GM23338 (cell line): ENCODE results near the gene C11orf21. TPM values are rescaled to one million over a fixed set of nuclear protein-coding genes. Genes with fewer than 3 reads are reported as not detected.

ENCODE experiments used
- ATAC-seq: fragments of 200-7000 bp; cut with Tn5 transposase; 3 replicates; pipeline ENCODE4 v1.9.1; 2020
- DNase-seq: peaks from one replicate; pipeline ENCODE4 v3.0.0-alpha.2; 2015; ENCODE audit warnings: low spot score
- H2AFZ ChIP-seq: fragments of 200-600 bp; sonication (generic); 2 replicates; pipeline ENCODE4 v1.8.0; 2016; ENCODE audit warnings: antibody characterized with exemption, mild to moderate bottlenecking, moderate library complexity
- H3F3A ChIP-seq: fragments of 200-600 bp; sonication (generic); replicated peaks from 2 replicates; pipeline ENCODE4 v1.8.0; 2017; ENCODE audit warnings: antibody characterized with exemption, mixed run types, low read depth
- H3K27ac ChIP-seq: fragments of 200-600 bp; sonication (generic); 2 replicates; pipeline ENCODE4 v1.6.1; 2016; ENCODE audit warnings: low read depth
- H3K27me3 ChIP-seq: fragments of 200-600 bp; sonication (generic); 2 replicates; pipeline ENCODE4 v1.8.0; 2016; ENCODE audit warnings: mild to moderate bottlenecking, mixed run types, moderate library complexity; ENCODE audit not compliant: insufficient read depth
- H3K36me3 ChIP-seq: fragments of 200-600 bp; sonication (generic); 2 replicates; pipeline ENCODE4 v1.8.0; 2016; ENCODE audit warnings: mild to moderate bottlenecking; ENCODE audit not compliant: insufficient read depth
- H3K4me1 ChIP-seq: fragments of 200-600 bp; sonication (generic); 2 replicates; pipeline ENCODE4 v1.8.0; 2016; ENCODE audit warnings: mild to moderate bottlenecking, moderate library complexity; ENCODE audit not compliant: insufficient read depth
- H3K4me2 ChIP-seq: fragments of 200-600 bp; sonication (generic); 2 replicates; pipeline ENCODE4 v1.7.1; 2017; ENCODE audit warnings: mixed run types
- H3K4me3 ChIP-seq: fragments of 200-600 bp; sonication (generic); 2 replicates; pipeline ENCODE4 v1.6.1; 2016; ENCODE audit warnings: mixed run types
- H3K79me2 ChIP-seq: fragments of 200-600 bp; sonication (generic); replicated peaks from 2 replicates; pipeline ENCODE4 v1.8.0; 2017; ENCODE audit warnings: mild to moderate bottlenecking; ENCODE audit not compliant: insufficient read depth
- H3K9me2 ChIP-seq: fragments of 200-600 bp; sonication (generic); 2 replicates; pipeline ENCODE4 v1.8.0; 2017; ENCODE audit not compliant: insufficient read depth
- H4K20me1 ChIP-seq: fragments of 200-600 bp; sonication (generic); replicated peaks from 2 replicates; pipeline ENCODE4 v1.8.0; 2017; ENCODE audit warnings: mild to moderate bottlenecking; ENCODE audit not compliant: insufficient read depth
- H3K27ac Mint-ChIP-seq: 2 replicates; pipeline ENCODE4 v1.8.0; 2020; ENCODE audit warnings: inconsistent platforms, mild to moderate bottlenecking, moderate library complexity, mixed read lengths
- H3K27me3 Mint-ChIP-seq: 3 replicates; pipeline ENCODE4 v1.8.0; 2022; ENCODE audit warnings: low read depth, mild to moderate bottlenecking, moderate library complexity, mixed read lengths, inconsistent platforms; ENCODE audit not compliant: insufficient read depth, poor library complexity
- H3K36me3 Mint-ChIP-seq: 3 replicates; pipeline ENCODE4 v1.8.0; 2021; ENCODE audit warnings: low read depth, mild to moderate bottlenecking, inconsistent platforms, moderate library complexity, mixed read lengths
- H3K4me1 Mint-ChIP-seq: 3 replicates; pipeline ENCODE4 v1.8.0; 2020; ENCODE audit warnings: mild to moderate bottlenecking, inconsistent platforms, mixed read lengths
- H3K4me3 Mint-ChIP-seq: 3 replicates; pipeline ENCODE4 v1.8.0; 2021; ENCODE audit warnings: moderate library complexity, mild to moderate bottlenecking, inconsistent platforms, mixed read lengths
- H3K9me3 Mint-ChIP-seq: 3 replicates; pipeline ENCODE4 v1.8.0; 2020; ENCODE audit warnings: moderate library complexity, mild to moderate bottlenecking, inconsistent platforms, mixed read lengths
- CREB1 ChIP-seq: fragments of 250-450 bp; sonication (Bioruptor Pico); IDR thresholded peaks from 2 replicates; pipeline ENCODE4 v1.5.0; 2020; ENCODE audit warnings: low read depth, mild to moderate bottlenecking, moderate library complexity
- EZH2 ChIP-seq: fragments of 200-600 bp; sonication (generic); IDR thresholded peaks from one replicate; pipeline ENCODE4 v1.8.0; 2017; ENCODE audit warnings: antibody characterized with exemption, mild to moderate bottlenecking, low read depth; ENCODE audit not compliant: unreplicated experiment
- NANOG ChIP-seq: IDR thresholded peaks from 2 replicates; pipeline ENCODE4 v1.6.1; 2016; ENCODE audit warnings: antibody characterized with exemption, borderline replicate concordance
- POLR2AphosphoS5 ChIP-seq: IDR thresholded peaks from 2 replicates; pipeline ENCODE4 v1.6.1; 2016; ENCODE audit warnings: antibody characterized with exemption, low read depth
- STAT1 ChIP-seq: IDR thresholded peaks from one replicate; pipeline ENCODE4 v1.6.1; 2016; ENCODE audit warnings: antibody characterized with exemption; ENCODE audit not compliant: unreplicated experiment
- ZNF331 ChIP-seq: fragments of 250-450 bp; sonication (Bioruptor Pico); IDR thresholded peaks from 2 replicates; pipeline ENCODE4 v1.5.0; 2020; ENCODE audit warnings: low read depth, mild to moderate bottlenecking, moderate library complexity
- polyA plus RNA-seq: library from polyadenylated mRNA; unstranded; fragments of >200 nt; fragmentation: Nextera tagmentation; extraction: Ambion mirVana; gene quantifications from 2 replicates; pipeline ENCODE4 v1.2.1, GENCODE V29; 2016
- total RNA-seq: library from RNA; depleted of rRNA; stranded (reverse); fragments of >200 nt; shearing (Covaris generic); gene quantifications from 2 replicates; pipeline ENCODE4 v1.2.3, GENCODE V29; 2014
- TF ChIP-seq, protein P1 (sequence below), 2 experiments: fragments of 200-600 bp in 1 of 2; sonication (generic) in 1 of 2; conservative IDR thresholded peaks; 2 replicates each; pipeline versions ENCODE4 v1.5.1 to v1.6.1; 2016 to 2017; ENCODE audit warnings: antibody characterized with exemption in 2 of 2, low read depth in 2 of 2, mild to moderate bottlenecking in 2 of 2, moderate library complexity in 1 of 2
- TF ChIP-seq, protein P2 (sequence below): fragments of 250-450 bp; sonication (Bioruptor Pico); IDR thresholded peaks from 2 replicates; pipeline ENCODE4 v1.5.0; 2020; ENCODE audit warnings: mild to moderate bottlenecking, moderate library complexity

Gene C11orf21
- total and polyA plus RNA-seq, 2 experiments from 2014 or later: not detected

GRCh38 chr11:2343502-2343901 is 41.8 kb upstream of the C11orf21 start:
- no peaks in the 10 kb centered on the region for H3K27me3 ChIP-seq
- no peak for DNase-seq
- H3K4me1 ChIP-seq: peaks cover 12% of the 10 kb centered on the region; the same call in 1 of the 2 replicates
- Mint-ChIP-seq H3K36me3 (peaks cover 7% of the 10 kb centered on the region; the same call in 2 of the 3 replicates), H3K9me3 (peaks cover 35% of the 10 kb centered on the region), H3K4me3 (no peak overlapping the region), H3K27me3 (peaks cover 11% of the 10 kb centered on the region), H3K27ac (no peak overlapping the region), H3K4me1 (peaks cover 11% of the 10 kb centered on the region)
- H3K9me2 ChIP-seq: 0 out of 2 replicates have a peak, but pooled peaks cover 5% of the 10 kb centered on the region
- H3K4me3 ChIP-seq: no peak overlapping the region
- H3F3A ChIP-seq: no peaks in the 10 kb centered on the region
- TF ChIP-seq, protein P1, sequence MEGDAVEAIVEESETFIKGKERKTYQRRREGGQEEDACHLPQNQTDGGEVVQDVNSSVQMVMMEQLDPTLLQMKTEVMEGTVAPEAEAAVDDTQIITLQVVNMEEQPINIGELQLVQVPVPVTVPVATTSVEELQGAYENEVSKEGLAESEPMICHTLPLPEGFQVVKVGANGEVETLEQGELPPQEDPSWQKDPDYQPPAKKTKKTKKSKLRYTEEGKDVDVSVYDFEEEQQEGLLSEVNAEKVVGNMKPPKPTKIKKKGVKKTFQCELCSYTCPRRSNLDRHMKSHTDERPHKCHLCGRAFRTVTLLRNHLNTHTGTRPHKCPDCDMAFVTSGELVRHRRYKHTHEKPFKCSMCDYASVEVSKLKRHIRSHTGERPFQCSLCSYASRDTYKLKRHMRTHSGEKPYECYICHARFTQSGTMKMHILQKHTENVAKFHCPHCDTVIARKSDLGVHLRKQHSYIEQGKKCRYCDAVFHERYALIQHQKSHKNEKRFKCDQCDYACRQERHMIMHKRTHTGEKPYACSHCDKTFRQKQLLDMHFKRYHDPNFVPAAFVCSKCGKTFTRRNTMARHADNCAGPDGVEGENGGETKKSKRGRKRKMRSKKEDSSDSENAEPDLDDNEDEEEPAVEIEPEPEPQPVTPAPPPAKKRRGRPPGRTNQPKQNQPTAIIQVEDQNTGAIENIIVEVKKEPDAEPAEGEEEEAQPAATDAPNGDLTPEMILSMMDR (conservative IDR thresholded peaks at IDR 0.05; ENCODE audit: low read depth in 2 of 2): no peak
- TF ChIP-seq ZNF331 (CRISPR knock-in tag): no peak
- no peak for TF ChIP-seq STAT1
- TF ChIP-seq POLR2AphosphoS5: no peak
- TF ChIP-seq EZH2: no peak
- ATAC-seq: no peak
- H3K79me2 ChIP-seq: no peaks in the 10 kb centered on the region
- H4K20me1 ChIP-seq: no peaks in the 10 kb centered on the region
- H3K27ac ChIP-seq: no peak overlapping the region
- H2AFZ ChIP-seq: no peak overlapping the region
- H3K4me2 ChIP-seq: no peak overlapping the region
- no peaks in the 10 kb centered on the region; the same call in 1 of the 2 replicates for H3K36me3 ChIP-seq

DNA sequence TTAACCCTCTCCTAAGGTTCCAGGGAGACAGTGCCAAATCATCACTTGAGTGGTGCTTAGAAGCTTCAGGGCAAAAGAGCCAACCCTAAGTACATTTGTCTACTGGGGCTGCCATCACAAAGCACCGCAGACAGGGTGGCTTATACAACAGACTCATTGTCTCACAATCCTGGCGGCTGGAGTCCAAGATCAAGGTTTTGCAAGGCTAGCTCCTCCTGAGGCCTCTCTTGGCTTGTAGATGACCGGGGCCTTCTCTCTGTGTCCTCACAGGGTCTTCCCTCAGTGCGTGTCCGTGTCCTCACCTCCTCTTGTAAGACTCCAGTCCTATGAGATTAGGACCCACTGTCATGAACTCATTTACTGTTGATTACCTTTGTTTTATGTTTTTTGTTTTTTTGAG is 41.3 kb upstream of the C11orf21 start:
- Histone ChIP-seq H2AFZ (no peak overlapping the region), H3K4me3 (no peak overlapping the region), H3K27ac (no peak overlapping the region), H3K9me2 (0 out of 2 replicates have a peak, but pooled peaks cover 5% of the 10 kb centered on the region), H4K20me1 (no peaks in the 10 kb centered on the region), H3K27me3 (no peaks in the 10 kb centered on the region), H3K4me2 (no peak overlapping the region), H3F3A (no peaks in the 10 kb centered on the region), H3K4me1 (peaks cover 12% of the 10 kb centered on the region; the same call in 1 of the 2 replicates), H3K36me3 (no peaks in the 10 kb centered on the region; the same call in 1 of the 2 replicates), H3K79me2 (no peaks in the 10 kb centered on the region)
- no peak overlapping the region for H3K4me3 Mint-ChIP-seq
- peaks cover 6% of the 10 kb centered on the region for H3K27me3 Mint-ChIP-seq
- DNase-seq (no peak), ATAC-seq (no peak)
- peaks cover 30% of the 10 kb centered on the region for H3K9me3 Mint-ChIP-seq
- no peak overlapping the region for H3K27ac Mint-ChIP-seq
- peaks cover 2% of the 10 kb centered on the region; the same call in 1 of the 3 replicates for H3K36me3 Mint-ChIP-seq
- H3K4me1 Mint-ChIP-seq: peaks cover 15% of the 10 kb centered on the region
- no peak for TF ChIP-seq CREB1 (CRISPR knock-in tag)
- TF ChIP-seq, protein P2, sequence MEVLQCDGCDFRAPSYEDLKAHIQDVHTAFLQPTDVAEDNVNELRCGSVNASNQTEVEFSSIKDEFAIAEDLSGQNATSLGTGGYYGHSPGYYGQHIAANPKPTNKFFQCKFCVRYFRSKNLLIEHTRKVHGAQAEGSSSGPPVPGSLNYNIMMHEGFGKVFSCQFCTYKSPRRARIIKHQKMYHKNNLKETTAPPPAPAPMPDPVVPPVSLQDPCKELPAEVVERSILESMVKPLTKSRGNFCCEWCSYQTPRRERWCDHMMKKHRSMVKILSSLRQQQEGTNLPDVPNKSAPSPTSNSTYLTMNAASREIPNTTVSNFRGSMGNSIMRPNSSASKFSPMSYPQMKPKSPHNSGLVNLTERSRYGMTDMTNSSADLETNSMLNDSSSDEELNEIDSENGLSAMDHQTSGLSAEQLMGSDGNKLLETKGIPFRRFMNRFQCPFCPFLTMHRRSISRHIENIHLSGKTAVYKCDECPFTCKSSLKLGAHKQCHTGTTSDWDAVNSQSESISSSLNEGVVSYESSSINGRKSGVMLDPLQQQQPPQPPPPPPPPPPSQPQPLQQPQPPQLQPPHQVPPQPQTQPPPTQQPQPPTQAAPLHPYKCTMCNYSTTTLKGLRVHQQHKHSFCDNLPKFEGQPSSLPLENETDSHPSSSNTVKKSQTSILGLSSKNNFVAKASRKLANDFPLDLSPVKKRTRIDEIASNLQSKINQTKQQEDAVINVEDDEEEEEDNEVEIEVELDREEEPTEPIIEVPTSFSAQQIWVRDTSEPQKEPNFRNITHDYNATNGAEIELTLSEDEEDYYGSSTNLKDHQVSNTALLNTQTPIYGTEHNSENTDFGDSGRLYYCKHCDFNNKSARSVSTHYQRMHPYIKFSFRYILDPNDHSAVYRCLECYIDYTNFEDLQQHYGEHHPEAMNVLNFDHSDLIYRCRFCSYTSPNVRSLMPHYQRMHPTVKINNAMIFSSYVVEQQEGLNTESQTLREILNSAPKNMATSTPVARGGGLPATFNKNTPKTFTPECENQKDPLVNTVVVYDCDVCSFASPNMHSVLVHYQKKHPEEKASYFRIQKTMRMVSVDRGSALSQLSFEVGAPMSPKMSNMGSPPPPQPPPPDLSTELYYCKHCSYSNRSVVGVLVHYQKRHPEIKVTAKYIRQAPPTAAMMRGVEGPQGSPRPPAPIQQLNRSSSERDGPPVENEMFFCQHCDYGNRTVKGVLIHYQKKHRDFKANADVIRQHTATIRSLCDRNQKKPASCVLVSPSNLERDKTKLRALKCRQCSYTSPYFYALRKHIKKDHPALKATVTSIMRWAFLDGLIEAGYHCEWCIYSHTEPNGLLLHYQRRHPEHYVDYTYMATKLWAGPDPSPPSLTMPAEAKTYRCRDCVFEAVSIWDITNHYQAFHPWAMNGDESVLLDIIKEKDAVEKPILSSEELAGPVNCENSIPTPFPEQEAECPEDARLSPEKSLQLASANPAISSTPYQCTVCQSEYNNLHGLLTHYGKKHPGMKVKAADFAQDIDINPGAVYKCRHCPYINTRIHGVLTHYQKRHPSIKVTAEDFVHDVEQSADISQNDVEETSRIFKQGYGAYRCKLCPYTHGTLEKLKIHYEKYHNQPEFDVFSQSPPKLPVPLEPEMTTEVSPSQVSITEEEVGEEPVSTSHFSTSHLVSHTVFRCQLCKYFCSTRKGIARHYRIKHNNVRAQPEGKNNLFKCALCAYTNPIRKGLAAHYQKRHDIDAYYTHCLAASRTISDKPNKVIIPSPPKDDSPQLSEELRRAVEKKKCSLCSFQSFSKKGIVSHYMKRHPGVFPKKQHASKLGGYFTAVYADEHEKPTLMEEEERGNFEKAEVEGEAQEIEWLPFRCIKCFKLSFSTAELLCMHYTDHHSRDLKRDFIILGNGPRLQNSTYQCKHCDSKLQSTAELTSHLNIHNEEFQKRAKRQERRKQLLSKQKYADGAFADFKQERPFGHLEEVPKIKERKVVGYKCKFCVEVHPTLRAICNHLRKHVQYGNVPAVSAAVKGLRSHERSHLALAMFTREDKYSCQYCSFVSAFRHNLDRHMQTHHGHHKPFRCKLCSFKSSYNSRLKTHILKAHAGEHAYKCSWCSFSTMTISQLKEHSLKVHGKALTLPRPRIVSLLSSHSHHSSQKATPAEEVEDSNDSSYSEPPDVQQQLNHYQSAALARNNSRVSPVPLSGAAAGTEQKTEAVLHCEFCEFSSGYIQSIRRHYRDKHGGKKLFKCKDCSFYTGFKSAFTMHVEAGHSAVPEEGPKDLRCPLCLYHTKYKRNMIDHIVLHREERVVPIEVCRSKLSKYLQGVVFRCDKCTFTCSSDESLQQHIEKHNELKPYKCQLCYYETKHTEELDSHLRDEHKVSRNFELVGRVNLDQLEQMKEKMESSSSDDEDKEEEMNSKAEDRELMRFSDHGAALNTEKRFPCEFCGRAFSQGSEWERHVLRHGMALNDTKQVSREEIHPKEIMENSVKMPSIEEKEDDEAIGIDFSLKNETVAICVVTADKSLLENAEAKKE: no peak
- TF ChIP-seq NANOG: no peak
- TF ChIP-seq, protein P1 (conservative IDR thresholded peaks at IDR 0.05; ENCODE audit: low read depth in 2 of 2): no peak
